Measurements from ENCODE around the gene TRPM3. TPM values are rescaled to one million over a fixed set of nuclear protein-coding genes. Genes with fewer than 3 reads are reported as not detected.

The TRPM3 gene
- total and polyA plus RNA-seq, 2 of the 8 experiments (the other 6 are each of a cell fraction or from before 2014, with no cell fraction given): 2.4 to 10.9 TPM

DNA sequence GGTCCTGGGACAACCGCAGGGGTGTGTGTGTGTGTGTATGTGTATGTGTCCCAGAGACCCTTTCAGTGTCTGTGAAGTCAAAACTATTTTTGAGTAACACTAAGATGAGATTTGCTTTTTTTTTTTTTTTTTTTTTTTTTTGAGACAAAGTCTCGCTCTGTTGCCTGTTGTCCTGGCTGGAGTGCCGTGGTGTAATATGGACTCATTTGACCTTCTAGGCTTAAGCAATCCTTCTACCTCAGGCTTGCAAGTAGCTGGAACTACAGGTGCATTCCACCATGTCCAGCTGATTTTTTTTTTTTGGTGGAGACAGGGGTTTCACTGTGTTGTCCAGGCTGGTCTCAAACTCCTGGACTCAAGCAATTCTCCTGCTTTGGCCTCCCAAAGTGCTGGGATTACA, 609.6 kb downstream of the TRPM3 start:
- no peak overlapping the region for H3K27ac ChIP-seq (ENCODE audit: low read depth, low read length)
- no peak overlapping the region for H4K8ac ChIP-seq (ENCODE audit: extremely low read depth, insufficient read depth, low read length)
- H3K56ac ChIP-seq (replicated peaks; ENCODE audit: insufficient read length, low read depth, low read length): no peak overlapping the region
- no peaks in the 10 kb centered on the region for H3K27me3 ChIP-seq (replicated peaks in 1 of 4; ENCODE audit: control insufficient read depth in 3 of 4, extremely low read depth in 1 of 4, insufficient read depth in 3 of 4, low read length in 3 of 4)
- H3K79me1 ChIP-seq (ENCODE audit: low read depth, low read length): no peaks in the 10 kb centered on the region
- no peaks in the 10 kb centered on the region for H3K23me2 ChIP-seq (ENCODE audit: low read depth, low read length)
- no peak overlapping the region for H3K14ac ChIP-seq (ENCODE audit: insufficient read length)
- H2AFZ ChIP-seq (ENCODE audit: low read length): no peak overlapping the region
- no peak overlapping the region for H3K18ac ChIP-seq (ENCODE audit: extremely low read depth, low read length)
- H2BK5ac ChIP-seq (ENCODE audit: low read depth, low read length): no peak overlapping the region
- no peak overlapping the region for H2BK12ac ChIP-seq (ENCODE audit: low read depth, low read length)
- no peaks in the 10 kb centered on the region for H3K79me2 ChIP-seq (ENCODE audit: control insufficient read depth in 1 of 2, insufficient read depth in 2 of 2, low read length in 2 of 2)
- H3K4me1 ChIP-seq (replicated peaks in 1 of 4; ENCODE audit: control insufficient read depth in 3 of 4, insufficient read depth in 4 of 4, low read length in 3 of 4): no peaks in the 10 kb centered on the region
- WGBS, 2 experiments (ENCODE audit: extremely low coverage in 1 of 2, insufficient coverage in 1 of 2, insufficient read length in 1 of 2, insufficient replicate concordance in 2 of 2, low coverage in 1 of 2, low lambda C conversion rate in 2 of 2, missing lambda C conversion rate in 1 of 2): 93% methylated on average over 2 of the region's 3 CpGs; no CpG with 5 or more reads in 1 of the 2 experiments
- ChIA-PET POLR2A (ENCODE audit: partially characterized antibody) (no interaction called here), CTCF (ENCODE audit: partially characterized antibody) (interaction anchor here (0.6 to 4.6 kb wide), 10 partner anchors 9 to 71 kb away, joined by 3 to 33 read pairs (median 4); no protein-coding TSS in a partner anchor)
- FAIRE-seq (no peak), DNase-seq (ENCODE audit: low read depth in 1 of 2, low spot score in 2 of 2) (no peak)
- no peak overlapping the region for H2BK20ac ChIP-seq (ENCODE audit: low read length)
- H2BK120ac ChIP-seq (replicated peaks; ENCODE audit: low read depth, low read length): no peak overlapping the region
- no peak overlapping the region for H2BK15ac ChIP-seq (ENCODE audit: low read length)
- no peak overlapping the region for H4K5ac ChIP-seq (ENCODE audit: insufficient read length, low read depth, low read length)
- no peaks in the 10 kb centered on the region for H4K20me1 ChIP-seq (replicated peaks in 1 of 2; ENCODE audit: control insufficient read depth in 1 of 2, insufficient read depth in 2 of 2, low read length in 2 of 2)
- no peak overlapping the region for H3K4ac ChIP-seq (replicated peaks; ENCODE audit: insufficient read length, low read depth, low read length)
- peaks cover 0 to 4% of the 10 kb centered on the region in 2 experiments; a peak in 3 of 4 replicates for H3K9me3 ChIP-seq (ENCODE audit: insufficient read depth in 2 of 2, low read depth in 1 of 2, low read length in 1 of 2)
- H3K9ac ChIP-seq (replicated peaks in 1 of 4; ENCODE audit: extremely low read depth in 1 of 4, low read depth in 3 of 4, low read length in 3 of 4): no peak overlapping the region
- no peak overlapping the region for H3K4me2 ChIP-seq (ENCODE audit: insufficient read depth in 1 of 2, low read depth in 2 of 2, low read length in 2 of 2)
- H3K4me3 ChIP-seq (ENCODE audit: extremely low read depth in 1 of 4, insufficient read depth in 2 of 4, low read depth in 3 of 4, low read length in 4 of 4): no peak overlapping the region
- no peak overlapping the region for H3K23ac ChIP-seq (ENCODE audit: insufficient read length)
- no peaks in the 10 kb centered on the region; a peak in 1 of 8 replicates for H3K36me3 ChIP-seq (ENCODE audit: control insufficient read depth in 2 of 4, insufficient read depth in 4 of 4, low read length in 3 of 4)
- no peak overlapping the region for H2AK5ac ChIP-seq (ENCODE audit: low read depth, low read length)
- H4K91ac ChIP-seq (replicated peaks; ENCODE audit: insufficient read length, low read length): no peak overlapping the region

All from H1 (cell line).